H9 (cell line): ENCODE measurements around the gene CRACR2A. TPM values are rescaled to one million over a fixed set of nuclear protein-coding genes. Genes with fewer than 3 reads are reported as not detected.

ENCODE experiments used
- DNase-seq: peaks from one replicate; pipeline ENCODE4 v3.0.0-alpha.2; 2017
- H2AFZ ChIP-seq: one replicate; pipeline ENCODE4 v1.6.1; 2013; ENCODE audit warnings: mild to moderate bottlenecking, low read length, control low read depth, moderate library complexity
- H2AK5ac ChIP-seq: 2 replicates; pipeline ENCODE4 v1.6.1; 2013; ENCODE audit warnings: low read length, control low read depth, mixed read lengths; ENCODE audit not compliant: insufficient read length
- H2BK120ac ChIP-seq: one replicate; pipeline ENCODE4 v1.6.1; 2013; ENCODE audit warnings: low read depth, mild to moderate bottlenecking, low read length, control low read depth, inconsistent platforms; ENCODE audit not compliant: poor library complexity, severe bottlenecking
- H2BK12ac ChIP-seq: 2 replicates; pipeline ENCODE4 v1.6.1; 2013; ENCODE audit warnings: low read length, control low read depth, mixed read lengths, low read depth; ENCODE audit not compliant: insufficient read length
- H2BK15ac ChIP-seq: 2 replicates; pipeline ENCODE4 v1.6.1; 2013; ENCODE audit warnings: low read depth, low read length, control low read depth
- H2BK20ac ChIP-seq: one replicate; pipeline ENCODE4 v1.6.1; 2013; ENCODE audit warnings: low read depth, mild to moderate bottlenecking, low read length, control low read depth, inconsistent platforms; ENCODE audit not compliant: poor library complexity, severe bottlenecking
- H2BK5ac ChIP-seq: 2 replicates; pipeline ENCODE4 v1.6.1; 2013; ENCODE audit warnings: low read length, control low read depth, mixed read lengths; ENCODE audit not compliant: insufficient read length
- H3K14ac ChIP-seq: 2 replicates; pipeline ENCODE4 v1.6.1; 2013; ENCODE audit warnings: low read length, control low read depth; ENCODE audit not compliant: insufficient read depth
- H3K18ac ChIP-seq: 2 replicates; pipeline ENCODE4 v1.6.1; 2013; ENCODE audit warnings: low read depth, mild to moderate bottlenecking, mixed read lengths, low read length, control low read depth; ENCODE audit not compliant: insufficient read length
- H3K23ac ChIP-seq: 2 replicates; pipeline ENCODE4 v1.6.1; 2013; ENCODE audit warnings: low read length, control low read depth, mixed read lengths, low read depth; ENCODE audit not compliant: insufficient read length
- H3K23me2 ChIP-seq: 2 replicates; pipeline ENCODE4 v1.6.1; 2013; ENCODE audit warnings: low read depth, mild to moderate bottlenecking, mixed read lengths, low read length, control low read depth; ENCODE audit not compliant: insufficient read length, poor library complexity, severe bottlenecking
- H3K27ac ChIP-seq: 2 replicates; pipeline ENCODE4 v1.5.1; 2013; ENCODE audit warnings: low read length, control low read depth, mixed read lengths, low read depth; ENCODE audit not compliant: insufficient read length
- H3K27me3 ChIP-seq: 2 replicates; pipeline ENCODE4 v1.6.1; 2013; ENCODE audit warnings: low read length, control low read depth, inconsistent platforms; ENCODE audit not compliant: insufficient read depth
- H3K4ac ChIP-seq: 2 replicates; pipeline ENCODE4 v1.6.1; 2013; ENCODE audit warnings: low read depth, mild to moderate bottlenecking, control low read depth, inconsistent platforms, low read length, moderate library complexity
- H3K4me1 ChIP-seq: 2 replicates; pipeline ENCODE4 v1.6.1; 2013; ENCODE audit warnings: low read length, control low read depth, inconsistent platforms; ENCODE audit not compliant: insufficient read depth
- H3K4me2 ChIP-seq: 2 replicates; pipeline ENCODE4 v1.6.1; 2013; ENCODE audit warnings: low read length, control low read depth, mixed read lengths; ENCODE audit not compliant: insufficient read length, insufficient read depth
- H3K56ac ChIP-seq: 2 replicates; pipeline ENCODE4 v1.6.1; 2013; ENCODE audit warnings: low read depth, mild to moderate bottlenecking, mixed read lengths, low read length, control low read depth; ENCODE audit not compliant: insufficient read length
- H3K79me1 ChIP-seq: 2 replicates; pipeline ENCODE4 v1.6.1; 2013; ENCODE audit warnings: low read depth, mild to moderate bottlenecking, moderate library complexity, low read length, control low read depth, inconsistent platforms; ENCODE audit not compliant: insufficient read depth, poor library complexity, severe bottlenecking
- H3K79me2 ChIP-seq: 2 replicates; pipeline ENCODE4 v1.6.1; 2013; ENCODE audit warnings: low read length, control low read depth, inconsistent platforms; ENCODE audit not compliant: insufficient read depth
- H3K9ac ChIP-seq: 2 replicates; pipeline ENCODE4 v1.6.1; 2013; ENCODE audit warnings: low read length, control low read depth, mixed read lengths; ENCODE audit not compliant: insufficient read length; ENCODE audit errors: extremely low read depth
- H3K9me3 ChIP-seq: one replicate; pipeline ENCODE4 v1.6.1; 2013; ENCODE audit warnings: low read depth, low read length, inconsistent platforms; ENCODE audit not compliant: control insufficient read depth
- H3T11ph ChIP-seq: one replicate; pipeline ENCODE4 v1.6.1; 2013; ENCODE audit warnings: mild to moderate bottlenecking, low read length, control low read depth, inconsistent platforms
- H4K20me1 ChIP-seq: one replicate; pipeline ENCODE4 v1.6.1; 2013; ENCODE audit not compliant: control insufficient read depth, insufficient read length, insufficient read depth
- H4K5ac ChIP-seq: 2 replicates; pipeline ENCODE4 v1.6.1; 2013; ENCODE audit warnings: low read depth, mild to moderate bottlenecking, mixed read lengths, low read length, control low read depth; ENCODE audit not compliant: insufficient read length
- H4K8ac ChIP-seq: replicated peaks from 2 replicates; pipeline ENCODE4 v1.6.1; 2013; ENCODE audit warnings: low read length, control low read depth, mixed read lengths, low read depth; ENCODE audit not compliant: insufficient read length
- H4K91ac ChIP-seq: 2 replicates; pipeline ENCODE4 v1.6.1; 2013; ENCODE audit warnings: low read depth, mild to moderate bottlenecking, moderate library complexity, mixed read lengths, low read length, control low read depth; ENCODE audit not compliant: insufficient read length
- H3K27ac Mint-ChIP-seq, 3 experiments: 2 replicates in 2 of 3; 3 replicates in 1 of 3; pipeline ENCODE4 v1.8.0; 2020 to 2021; ENCODE audit warnings: mixed read lengths in 3 of 3, mild to moderate bottlenecking in 1 of 3, moderate library complexity in 1 of 3
- H3K27me3 Mint-ChIP-seq: 2 replicates; pipeline ENCODE4 v1.8.0; 2021; ENCODE audit warnings: low read depth, mild to moderate bottlenecking, moderate library complexity, mixed read lengths
- H3K36me3 Mint-ChIP-seq, 3 experiments: 2 replicates in 2 of 3; 3 replicates in 1 of 3; pipeline ENCODE4 v1.8.0; 2020 to 2021; ENCODE audit warnings: low read depth in 3 of 3, mixed read lengths in 3 of 3; ENCODE audit not compliant: insufficient read depth in 1 of 3
- H3K4me1 Mint-ChIP-seq, 2 experiments: 2 replicates each; pipeline ENCODE4 v1.8.0; 2020; ENCODE audit warnings: mixed read lengths in 2 of 2
- H3K4me3 Mint-ChIP-seq, 2 experiments: 2 replicates in 1 of 2; 3 replicates in 1 of 2; pipeline ENCODE4 v1.8.0; 2020 to 2021; ENCODE audit warnings: mild to moderate bottlenecking in 2 of 2, mixed read lengths in 2 of 2, moderate library complexity in 1 of 2
- H3K9me3 Mint-ChIP-seq, 2 experiments: 2 replicates in 1 of 2; 3 replicates in 1 of 2; pipeline ENCODE4 v1.8.0; 2020; ENCODE audit warnings: mild to moderate bottlenecking in 2 of 2, mixed read lengths in 2 of 2, moderate library complexity in 1 of 2
- WGBS: extraction: QIAGEN DNeasy Blood & Tissue Kit; methylation state at CpG from one replicate; pipeline ENCODE4 v1.1.7; 2013; ENCODE audit warnings: missing lambda C conversion rate, low lambda C conversion rate, mixed read lengths; ENCODE audit not compliant: insufficient read length; ENCODE audit errors: extremely low coverage; 5-methylcytosine and 5-hydroxymethylcytosine counted together
- total RNA-seq: library from RNA; stranded (reverse); gene quantifications from 2 replicates; pipeline ENCODE4 v1.2.1, GENCODE V29; 2021
- TF ChIP-seq, protein P1 (sequence below): fragments of 200-600 bp; sonication (generic); conservative IDR thresholded peaks from 3 replicates; pipeline ENCODE4 v1.8.0; 2021; ENCODE audit warnings: antibody characterized with exemption, mild to moderate bottlenecking

Gene CRACR2A
- total RNA-seq, 1 experiment from 2014 or later = 2.0 TPM

DNA sequence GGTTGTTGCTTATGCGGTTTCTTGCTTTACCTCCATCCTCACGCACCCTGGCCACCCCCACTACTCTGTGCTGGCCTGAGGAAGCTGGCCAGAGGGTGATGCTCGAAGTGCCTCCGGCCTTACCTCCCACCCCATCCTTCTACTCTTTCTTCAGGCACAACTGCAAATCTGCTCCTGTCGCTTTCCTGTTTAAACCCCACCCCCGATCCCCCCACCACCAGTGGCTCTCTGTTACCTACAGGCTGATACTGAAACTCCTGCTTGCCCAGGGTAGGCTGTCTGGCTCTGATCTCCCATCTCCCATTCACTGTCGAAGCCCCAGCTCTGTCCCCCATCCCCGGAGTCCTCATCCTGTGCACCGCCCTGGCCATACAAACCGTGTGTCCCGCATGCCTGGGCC lies 150.4 kb downstream of the CRACR2A start:
- Histone ChIP-seq H4K20me1 (no peaks in the 10 kb centered on the region), H3K56ac (no peak overlapping the region), H3T11ph (no peak overlapping the region), H2AK5ac (no peak overlapping the region), H4K5ac (no peak overlapping the region), H2BK20ac (no peak overlapping the region), H2BK120ac (no peak overlapping the region), H2BK12ac (no peak overlapping the region), H3K23me2 (peaks cover 8% of the 10 kb centered on the region), H3K18ac (no peak overlapping the region), H2AFZ (no peak overlapping the region), H2BK5ac (no peak overlapping the region), H2BK15ac (no peak overlapping the region), H3K4me1 (peaks cover 7% of the 10 kb centered on the region), H3K4ac (no peak overlapping the region), H3K79me1 (no peaks in the 10 kb centered on the region), H3K4me2 (no peak overlapping the region), H3K27me3 (no peaks in the 10 kb centered on the region; the same call in 1 of the 2 replicates), H3K27ac (no peak overlapping the region), H3K23ac (no peak overlapping the region), H4K91ac (no peak overlapping the region), H3K79me2 (no peaks in the 10 kb centered on the region), H4K8ac (no peak overlapping the region), H3K14ac (no peak overlapping the region), H3K9me3 (no peaks in the 10 kb centered on the region), H3K9ac (no peak overlapping the region)
- Mint-ChIP-seq H3K4me1 (peaks cover 70 to 87% of the 10 kb centered on the region in 2 experiments), H3K4me3 (no peak overlapping the region; a peak in 1 of 5 replicates), H3K27ac (no peak overlapping the region), H3K9me3 (no peaks in the 10 kb centered on the region; a peak in 1 of 5 replicates), H3K36me3 (no peaks in the 10 kb centered on the region), H3K27me3 (peaks cover 54% of the 10 kb centered on the region)
- DNase-seq = no peak
- TF ChIP-seq, protein P1, sequence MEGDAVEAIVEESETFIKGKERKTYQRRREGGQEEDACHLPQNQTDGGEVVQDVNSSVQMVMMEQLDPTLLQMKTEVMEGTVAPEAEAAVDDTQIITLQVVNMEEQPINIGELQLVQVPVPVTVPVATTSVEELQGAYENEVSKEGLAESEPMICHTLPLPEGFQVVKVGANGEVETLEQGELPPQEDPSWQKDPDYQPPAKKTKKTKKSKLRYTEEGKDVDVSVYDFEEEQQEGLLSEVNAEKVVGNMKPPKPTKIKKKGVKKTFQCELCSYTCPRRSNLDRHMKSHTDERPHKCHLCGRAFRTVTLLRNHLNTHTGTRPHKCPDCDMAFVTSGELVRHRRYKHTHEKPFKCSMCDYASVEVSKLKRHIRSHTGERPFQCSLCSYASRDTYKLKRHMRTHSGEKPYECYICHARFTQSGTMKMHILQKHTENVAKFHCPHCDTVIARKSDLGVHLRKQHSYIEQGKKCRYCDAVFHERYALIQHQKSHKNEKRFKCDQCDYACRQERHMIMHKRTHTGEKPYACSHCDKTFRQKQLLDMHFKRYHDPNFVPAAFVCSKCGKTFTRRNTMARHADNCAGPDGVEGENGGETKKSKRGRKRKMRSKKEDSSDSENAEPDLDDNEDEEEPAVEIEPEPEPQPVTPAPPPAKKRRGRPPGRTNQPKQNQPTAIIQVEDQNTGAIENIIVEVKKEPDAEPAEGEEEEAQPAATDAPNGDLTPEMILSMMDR = no peak
- no CpG with 5 or more reads among the region's 11 CpGs for WGBS
